Activated CD4-positive, alpha-beta T cell treated with anti-CD3 and anti-CD28 coated beads for 24 hours (primary cell): ENCODE measurements around the gene NISCH.

ENCODE experiments used
- DNase-seq, 2 donors: peaks; one replicate each; pipeline ENCODE4 v3.0.0-alpha.2; 2020; ENCODE audit warnings: low read depth in 2 of 2

Gene NISCH

GRCh38 chr3:52447512-52448355 is 7.7 kb upstream of the NISCH start:
- DNase-seq: no peak

DNA sequence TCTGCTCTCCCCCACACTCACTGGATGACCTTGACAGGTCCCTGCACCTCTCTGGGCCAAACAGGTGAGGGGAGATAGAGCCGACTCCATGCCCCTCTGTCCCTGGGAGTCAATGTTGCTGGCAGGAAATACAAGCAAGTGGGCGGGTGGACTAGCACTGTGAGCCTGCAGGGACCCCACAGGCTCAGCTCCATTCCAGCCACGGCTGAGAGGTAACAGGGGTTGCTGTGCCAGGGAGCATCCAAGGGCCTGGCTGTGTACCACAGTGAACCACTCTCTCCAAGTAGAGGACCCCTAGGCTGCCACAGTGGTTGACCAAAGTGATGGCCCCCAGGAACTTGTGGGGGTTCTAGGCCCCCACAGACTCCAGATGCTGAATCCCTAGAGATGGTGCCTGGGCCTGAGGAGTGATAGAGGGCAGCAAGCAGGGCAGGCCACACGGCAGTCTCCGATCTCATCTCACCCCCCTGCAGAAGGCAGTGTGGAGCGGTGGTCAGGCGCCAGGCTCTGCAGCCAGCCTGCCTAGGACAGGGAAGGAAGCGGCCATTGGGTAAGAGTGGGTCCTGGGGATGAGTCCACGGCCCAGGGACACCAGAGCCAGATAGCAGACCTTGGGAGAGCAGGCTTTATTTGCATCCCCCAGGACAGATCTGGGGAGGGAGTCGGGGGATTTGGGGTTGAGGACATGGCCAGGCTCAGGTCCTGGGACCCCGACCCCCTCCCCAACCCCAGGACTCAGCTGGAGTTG is 4.7 kb upstream of the NISCH start:
- no peak for DNase-seq

GRCh38 chr3:52451237-52452083 is 3.9 kb upstream of the NISCH start:
- DNase-seq: no peak

DNA sequence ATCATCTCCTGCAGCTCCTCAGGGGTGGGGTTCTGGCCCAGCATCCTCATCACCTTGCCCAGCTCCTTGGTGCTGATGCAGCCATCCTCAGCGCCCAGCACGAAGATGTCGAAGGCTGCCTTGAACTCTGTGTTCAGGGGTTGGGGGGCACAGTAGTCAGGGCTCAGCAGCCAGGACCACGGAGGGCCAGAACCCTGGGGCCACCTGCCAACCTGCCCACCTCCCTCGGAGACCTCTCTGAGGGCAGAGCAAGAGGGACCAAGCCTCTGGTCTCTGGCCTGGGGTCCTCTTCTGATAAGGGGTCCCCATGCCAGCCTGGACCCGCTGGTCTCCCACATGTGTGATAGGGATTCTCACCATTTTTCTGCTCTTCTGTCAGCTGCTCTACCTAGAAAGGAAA is 3.3 kb upstream of the NISCH start:
- DNase-seq: no peak

- DNase-seq: no peak
Observed at GRCh38 chr3:52452570-52453221, 2.7 kb upstream of the NISCH start.

GRCh38 chr3:52453496-52454249 is 1.7 kb upstream of the NISCH start, which contains the start of gene TNNC1:
Gene TNNC1 (minus strand): TSS chr3:52454041. CDS start chr3:52454015, 26 bp downstream.
- no peak for DNase-seq

GRCh38 chr3:52454250-52454937 is 1.0 kb upstream of the NISCH start:
- no peak for DNase-seq

DNA sequence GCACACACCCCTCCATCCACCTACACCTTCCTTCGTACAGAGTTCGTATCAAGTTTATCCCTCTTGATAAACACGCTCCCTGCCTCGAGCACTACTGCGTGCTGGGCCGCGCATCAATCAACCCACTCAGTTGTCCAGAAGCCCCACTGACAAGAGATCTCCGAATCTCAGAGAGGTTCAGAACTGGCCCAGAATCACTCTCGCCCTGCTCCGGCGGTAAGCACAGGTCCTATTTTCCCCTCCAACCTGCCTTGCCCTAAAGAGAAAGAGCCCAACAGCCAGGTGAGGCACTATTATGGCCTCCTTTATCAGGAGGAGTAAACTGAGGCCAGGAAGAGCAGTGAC is 494 bp upstream of the NISCH start:
- no peak for DNase-seq

GRCh38 chr3:52456169-52456799 is 880 bp downstream of the NISCH start:
- no peak for DNase-seq

GRCh38 chr3:52456800-52457183 is 1.4 kb downstream of the NISCH start:
- no peak for DNase-seq

- no peak for DNase-seq
Observed at GRCh38 chr3:52458031-52458760, 2.8 kb downstream of the NISCH start.

- DNase-seq: no peak
Observed at GRCh38 chr3:52458770-52459545, 3.6 kb downstream of the NISCH start.

- no peak for DNase-seq
Observed at GRCh38 chr3:52461874-52462273, 6.5 kb downstream of the NISCH start.

GRCh38 chr3:52463416-52463815 is 8.0 kb downstream of the NISCH start:
- DNase-seq: no peak

GRCh38 chr3:52468336-52468735 is 12.9 kb downstream of the NISCH start:
- DNase-seq: no peak

GRCh38 chr3:52469001-52469400 is 13.6 kb downstream of the NISCH start:
- no peak for DNase-seq

GRCh38 chr3:52470920-52471319 is 15.5 kb downstream of the NISCH start:
- no peak for DNase-seq
